HG02763 (cell line): ENCODE measurements around the gene WIZ.
"Not testable (repeated sequence)": the region's sequence is repeated elsewhere in the genome, so short reads cannot be mapped to it uniquely, and the experiment has no call there.

ENCODE experiments used
- ATAC-seq: cut with Tn5 transposase; IDR thresholded peaks from one replicate; pipeline ENCODE4 v1.9.1; 2021; ENCODE audit warnings: mild to moderate bottlenecking, moderate library complexity; ENCODE audit not compliant: unreplicated experiment

The WIZ gene

GRCh38 chr19:15449620-15450527 lies at the start of gene WIZ:
Gene WIZ (minus strand): TSS chr19:15449956. CDS start chr19:15448307, 1,649 bp downstream.
- peak; percentile 48 for ATAC-seq

- no peak for ATAC-seq
Observed at GRCh38 chr19:15498910-15499309, 49.2 kb upstream of the WIZ start.

- no peak for ATAC-seq
Observed at GRCh38 chr19:15498156-15498858, 48.6 kb upstream of the WIZ start.

- no peak for ATAC-seq
Observed at GRCh38 chr19:15495151-15495550, 45.4 kb upstream of the WIZ start.

- ATAC-seq = no peak
Observed at GRCh38 chr19:15488489-15489226, 38.9 kb upstream of the WIZ start.

GRCh38 chr19:15487038-15487437 lies 37.3 kb upstream of the WIZ start:
- no peak for ATAC-seq

GRCh38 chr19:15485768-15486167 lies 36.0 kb upstream of the WIZ start:
- ATAC-seq = not testable (repeated sequence)

GRCh38 chr19:15480996-15481395 lies 31.2 kb upstream of the WIZ start:
- ATAC-seq = not testable (repeated sequence)

- no peak for ATAC-seq
Observed at GRCh38 chr19:15479391-15480345, 29.9 kb upstream of the WIZ start, which contains the start of gene PGLYRP2. Gene PGLYRP2 (minus strand): TSS chr19:15479501. CDS start chr19:15479371, 130 bp downstream.

- no peak for ATAC-seq
Observed at GRCh38 chr19:15476325-15476724, 26.6 kb upstream of the WIZ start.

- no peak for ATAC-seq
Observed at GRCh38 chr19:15475611-15476010, 25.9 kb upstream of the WIZ start.

- no peak for ATAC-seq
Observed at GRCh38 chr19:15475169-15475568, 25.4 kb upstream of the WIZ start.

GRCh38 chr19:15473821-15474220 lies 24.1 kb upstream of the WIZ start:
- not testable (repeated sequence) for ATAC-seq

GRCh38 chr19:15471639-15472101 lies 21.9 kb upstream of the WIZ start:
- no peak for ATAC-seq

GRCh38 chr19:15469513-15470297 lies 19.9 kb upstream of the WIZ start:
- no peak for ATAC-seq

GRCh38 chr19:15468675-15469512 lies 19.1 kb upstream of the WIZ start:
- no peak for ATAC-seq

- no peak for ATAC-seq
Observed at GRCh38 chr19:15467734-15468214, 18.0 kb upstream of the WIZ start.
